ENCODE data around the gene RAB11FIP4.

Gene RAB11FIP4

DNA sequence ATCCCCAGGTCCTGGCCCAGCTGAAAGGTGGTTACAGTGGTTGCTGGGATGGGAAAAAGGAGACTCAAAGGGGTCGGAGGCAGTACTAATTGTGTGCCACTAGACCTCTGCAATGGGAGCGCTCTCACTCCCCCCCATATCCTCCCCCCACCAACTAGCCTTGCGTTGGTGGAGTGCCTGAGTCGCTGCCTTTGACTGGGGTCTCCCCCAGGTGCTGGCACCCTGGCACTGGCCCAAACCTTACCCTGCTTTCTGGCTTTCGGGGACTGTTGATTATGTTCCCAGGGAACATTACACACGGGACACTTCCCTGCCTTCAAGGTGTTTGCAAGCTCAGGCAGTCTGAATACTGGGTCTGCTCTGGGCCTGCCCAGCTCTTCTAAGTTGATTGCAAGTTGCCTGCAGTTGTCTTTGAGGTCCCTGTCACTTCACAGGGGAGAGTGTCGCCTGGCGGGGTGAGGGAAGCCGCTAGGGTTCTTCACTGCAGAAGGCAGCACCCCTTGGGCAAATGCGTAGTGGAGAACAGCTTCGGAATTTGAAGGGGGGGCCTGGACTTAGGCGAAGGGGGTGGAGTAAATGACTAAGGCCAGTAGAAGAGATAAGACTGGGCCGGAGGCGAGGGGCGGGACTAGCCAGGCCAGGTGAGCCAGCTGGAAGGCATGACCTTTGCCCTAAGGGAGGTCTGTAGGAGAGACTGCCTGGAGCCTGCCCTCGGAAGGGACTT lies 98.0 kb downstream of the RAB11FIP4 start:
- DNase-seq = no peak

DNA sequence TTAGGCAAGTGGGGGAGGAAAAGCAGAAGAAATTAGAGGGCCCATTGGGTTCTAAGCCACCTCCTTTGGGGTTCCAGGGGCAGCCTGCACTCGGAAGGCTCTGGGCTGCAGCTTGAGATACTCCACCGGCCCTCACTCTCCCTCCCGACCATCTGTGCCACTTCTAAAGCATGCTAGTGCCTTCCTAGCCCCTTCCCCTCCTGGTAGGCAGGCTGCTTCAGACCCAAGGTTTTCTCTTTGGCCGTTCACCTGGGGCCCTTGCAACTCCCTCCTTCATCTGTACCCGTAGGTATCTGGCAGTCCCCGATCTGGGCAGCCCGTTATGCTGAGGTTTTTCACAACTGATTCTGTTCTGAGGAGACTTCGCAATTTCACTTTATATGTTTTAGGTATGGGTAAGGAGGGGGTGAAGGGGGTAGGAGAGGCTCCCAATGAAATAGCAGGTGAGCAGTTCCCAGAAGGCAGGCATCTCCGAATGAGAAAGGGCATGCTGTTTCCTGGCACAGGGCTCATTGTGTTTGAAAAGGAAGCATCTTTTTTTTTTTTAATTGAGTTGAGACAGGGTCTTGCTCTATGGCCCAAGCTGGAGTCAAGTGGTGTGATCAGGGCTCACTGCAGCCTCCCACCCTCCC lies 98.7 kb downstream of the RAB11FIP4 start:
- no peak for DNase-seq

DNA sequence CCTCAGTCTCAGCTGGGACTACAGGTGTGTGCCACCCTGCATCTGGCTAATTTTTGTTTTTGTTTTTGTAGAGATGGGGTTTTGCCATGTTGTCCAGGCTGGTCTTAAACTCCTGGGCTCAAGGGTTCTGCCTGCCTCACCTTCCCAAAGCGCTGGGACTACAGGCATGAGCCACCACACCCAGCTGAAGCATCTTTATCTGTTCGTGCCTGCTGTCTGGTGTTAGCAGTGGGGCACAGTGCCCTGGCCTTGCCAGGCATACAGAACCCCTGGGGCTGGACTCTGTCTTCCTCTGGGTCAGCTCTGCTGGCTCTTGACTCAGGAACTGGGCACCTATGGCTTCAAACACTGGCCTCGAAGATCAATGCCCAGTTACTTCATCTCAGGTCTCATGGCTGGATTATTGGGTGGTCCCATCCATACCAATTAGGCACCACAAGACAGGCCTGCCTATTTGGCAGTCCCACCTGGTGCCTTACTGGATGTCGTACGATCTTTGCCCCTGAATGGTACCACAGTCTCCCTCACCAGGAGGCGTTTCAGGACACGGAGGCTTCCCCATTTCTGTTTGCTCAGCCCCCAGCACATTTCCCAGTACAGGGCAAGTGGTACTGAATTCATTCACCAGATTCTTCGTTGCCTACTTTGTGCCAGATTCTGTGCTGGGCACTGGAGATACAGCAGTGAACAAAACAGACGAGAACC lies 99.3 kb downstream of the RAB11FIP4 start:
- DNase-seq = no peak

DNA sequence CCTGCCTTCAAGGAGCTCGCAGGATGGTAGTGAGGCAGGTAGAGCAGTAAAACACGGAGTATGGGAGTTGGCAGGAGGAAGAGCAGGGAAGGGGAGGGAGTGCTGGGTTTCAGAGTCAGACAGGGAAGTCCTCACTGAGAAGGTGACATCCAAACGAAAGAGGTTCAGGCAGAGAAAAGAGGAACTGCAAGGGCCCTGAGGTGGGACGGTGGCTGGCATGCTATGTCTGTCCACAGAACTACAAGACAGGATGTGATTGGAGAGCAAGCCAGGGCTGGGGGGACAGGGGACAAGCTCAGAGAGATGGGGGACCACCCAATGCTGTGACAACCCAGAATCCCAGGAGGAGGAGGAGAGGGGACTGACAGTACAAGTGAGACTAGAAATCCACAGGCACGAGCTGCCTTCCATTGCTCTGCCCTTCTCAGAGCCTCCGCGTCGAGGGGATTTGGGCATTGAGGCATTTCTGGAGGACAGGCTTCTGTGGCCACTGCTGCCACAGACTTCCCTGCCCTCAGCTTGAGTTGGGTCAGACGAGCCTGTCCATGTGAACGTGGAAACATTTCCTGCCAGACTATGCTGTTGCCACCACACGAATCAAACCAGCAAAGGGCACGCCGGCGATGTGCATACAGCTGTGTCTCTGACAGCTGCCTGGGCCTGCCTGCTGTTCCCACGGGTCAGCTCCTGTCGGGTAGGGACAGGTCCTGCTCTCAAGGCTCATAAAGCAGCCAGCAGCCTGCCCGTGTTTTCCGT lies 100.1 kb downstream of the RAB11FIP4 start:
- no peak for DNase-seq

DNA sequence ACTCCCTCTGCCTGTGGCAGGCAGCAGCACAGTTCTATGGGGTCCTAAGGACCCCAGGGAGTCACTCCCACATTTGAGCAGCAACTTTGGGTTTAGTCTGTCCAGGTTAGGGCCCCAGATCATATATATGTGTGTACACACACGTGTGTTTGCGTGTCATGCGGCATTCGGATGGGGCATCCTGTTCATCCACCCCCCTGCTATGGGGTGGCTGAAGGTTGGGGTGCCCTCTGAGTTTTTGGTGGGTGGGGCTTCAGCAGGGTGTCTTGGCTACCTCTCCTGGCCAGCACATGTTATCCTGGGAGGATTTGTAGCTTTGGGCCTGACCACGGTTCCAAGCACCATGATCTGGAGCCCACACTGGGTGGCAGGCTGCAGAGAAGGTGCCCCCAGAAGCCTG lies 100.7 kb downstream of the RAB11FIP4 start:
- DNase-seq = no peak

DNA sequence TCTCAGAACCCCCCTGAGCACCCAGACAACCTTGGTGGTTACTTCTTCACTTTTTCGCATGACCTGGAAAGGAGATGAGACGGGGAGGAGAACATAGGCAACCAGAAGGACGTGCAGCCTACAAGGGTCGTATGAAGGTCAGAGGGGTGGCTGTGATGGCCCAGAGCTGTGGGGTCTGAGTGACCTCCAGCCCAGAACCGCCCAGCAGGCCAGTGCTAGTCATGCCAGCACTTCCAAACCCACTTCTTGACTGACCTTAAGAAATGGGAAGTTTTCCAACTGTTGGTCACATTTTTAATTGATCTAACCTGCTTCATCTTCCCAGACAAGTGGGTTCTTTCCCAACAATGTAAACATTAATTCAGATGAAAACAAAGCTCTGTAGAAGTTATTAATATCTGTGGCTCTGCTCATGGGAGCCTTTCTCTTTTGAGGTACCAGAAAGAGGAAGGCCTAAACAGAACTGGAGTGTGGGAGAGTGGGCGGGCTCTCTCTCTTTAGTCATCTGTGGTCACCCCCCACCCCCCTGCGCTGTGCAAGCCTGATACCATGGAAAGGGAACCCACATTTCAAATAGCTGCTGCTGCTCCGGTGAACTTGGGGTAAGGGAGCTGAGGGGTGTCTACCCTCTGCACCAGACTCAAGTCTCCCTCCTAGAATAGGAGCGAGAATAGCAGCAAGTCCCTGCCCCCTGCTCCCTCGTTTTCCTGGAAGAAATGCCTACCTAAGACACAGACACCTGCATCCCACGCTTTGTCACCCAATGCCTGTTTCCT lies 101.6 kb downstream of the RAB11FIP4 start:
- DNase-seq = no peak

DNA sequence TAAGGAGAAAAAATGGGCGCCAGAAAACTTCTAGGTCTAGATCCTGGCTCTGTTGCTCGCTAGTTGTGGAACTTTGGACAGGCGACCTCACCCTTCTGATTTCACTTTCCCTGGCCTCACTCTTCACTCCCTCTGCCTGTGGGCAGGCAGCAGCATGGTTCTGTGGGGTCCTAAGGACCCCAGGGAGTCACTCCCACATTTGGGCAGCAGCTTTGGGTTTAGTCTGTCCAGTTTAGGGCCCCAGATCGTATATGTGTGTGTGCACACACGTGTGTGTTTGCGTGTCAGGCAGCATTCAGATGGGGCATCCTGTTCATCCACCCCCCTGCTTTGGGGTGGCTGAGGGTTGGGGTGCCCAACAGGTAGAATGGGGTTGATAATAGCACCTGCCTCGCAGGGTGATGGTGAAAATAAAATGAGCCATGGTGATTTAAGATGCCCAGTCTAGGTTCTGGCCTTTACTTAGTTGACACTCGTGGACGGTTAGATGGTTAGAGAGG lies 102.2 kb downstream of the RAB11FIP4 start:
- DNase-seq = no peak

DNA sequence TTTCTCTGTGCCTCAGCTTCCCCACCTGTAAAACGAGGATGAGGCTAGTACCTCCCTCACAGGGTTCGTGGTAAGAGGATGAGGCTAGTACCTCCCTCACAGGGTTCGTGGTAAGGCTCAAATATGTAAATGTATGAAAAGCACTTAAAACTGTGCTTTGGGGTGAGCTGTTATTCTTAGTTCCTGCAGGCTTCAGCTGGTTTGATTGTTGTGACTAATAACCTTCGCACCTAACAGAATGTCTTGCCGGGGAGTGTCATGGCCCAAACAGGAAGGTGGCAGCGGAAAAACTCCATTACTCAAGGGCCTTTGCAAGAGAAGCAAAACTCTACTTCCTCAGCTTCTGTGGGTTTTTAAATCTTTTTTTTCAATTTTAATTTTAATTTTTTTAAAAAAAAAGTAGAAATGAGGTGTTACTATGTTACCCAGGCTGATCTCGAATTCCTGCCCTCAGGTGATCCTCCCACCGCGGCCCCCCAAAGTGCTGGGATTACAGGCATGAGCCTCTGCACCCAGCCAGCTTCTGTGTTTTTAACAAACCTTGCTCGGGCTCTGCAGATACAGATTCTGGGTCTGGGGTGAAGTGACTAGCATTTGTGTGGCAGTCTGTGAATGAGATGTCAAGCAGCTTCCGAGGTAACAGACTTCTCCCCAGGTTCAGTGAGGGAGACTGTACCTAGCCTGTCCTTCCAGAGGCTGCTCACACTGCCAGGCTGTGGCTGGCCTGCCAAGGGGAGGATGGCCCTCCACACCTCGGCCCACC lies 103.0 kb downstream of the RAB11FIP4 start:
- peak; percentile 53 for DNase-seq

DNA sequence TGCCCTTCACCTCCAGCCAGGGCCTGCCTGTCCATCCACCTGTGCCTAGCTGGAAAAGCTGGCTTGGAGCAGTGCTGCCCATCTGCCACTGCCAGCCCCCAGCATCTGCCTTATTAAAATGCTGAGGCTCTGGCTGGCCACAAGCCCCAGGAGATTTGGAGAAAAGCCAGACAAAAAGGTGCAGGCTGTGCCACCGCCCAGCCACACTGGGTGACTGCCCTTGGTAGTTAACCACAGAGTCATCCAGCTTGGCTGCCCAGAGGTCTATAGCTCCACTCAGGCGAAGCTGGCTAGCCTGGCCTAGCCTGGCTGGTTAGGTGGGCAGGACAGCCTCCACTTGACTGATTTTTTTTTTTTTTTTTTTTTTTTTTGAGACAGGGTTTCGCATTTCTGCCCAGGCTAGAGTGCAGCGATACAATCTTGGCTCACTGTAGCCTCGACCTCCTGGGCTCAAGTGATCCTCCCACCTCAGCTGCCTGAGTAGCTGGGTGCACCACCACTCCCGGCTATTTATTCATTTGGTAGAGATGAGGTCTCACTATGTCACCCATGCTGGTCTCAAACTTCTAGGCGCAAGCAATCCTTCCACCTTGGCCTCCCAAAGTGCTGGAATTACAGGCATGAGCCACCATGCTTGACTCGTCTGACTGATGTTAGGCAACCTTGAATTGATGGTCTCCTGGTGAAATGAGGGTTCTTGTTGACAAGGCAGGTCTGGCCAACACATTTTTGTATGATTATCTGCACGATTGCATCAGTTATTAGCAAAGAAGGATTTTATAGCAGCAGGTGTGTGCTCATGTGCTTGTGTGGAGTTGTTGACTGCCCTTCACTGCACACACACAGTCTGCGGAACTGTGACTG lies 103.8 kb downstream of the RAB11FIP4 start:
- no peak for DNase-seq

DNA sequence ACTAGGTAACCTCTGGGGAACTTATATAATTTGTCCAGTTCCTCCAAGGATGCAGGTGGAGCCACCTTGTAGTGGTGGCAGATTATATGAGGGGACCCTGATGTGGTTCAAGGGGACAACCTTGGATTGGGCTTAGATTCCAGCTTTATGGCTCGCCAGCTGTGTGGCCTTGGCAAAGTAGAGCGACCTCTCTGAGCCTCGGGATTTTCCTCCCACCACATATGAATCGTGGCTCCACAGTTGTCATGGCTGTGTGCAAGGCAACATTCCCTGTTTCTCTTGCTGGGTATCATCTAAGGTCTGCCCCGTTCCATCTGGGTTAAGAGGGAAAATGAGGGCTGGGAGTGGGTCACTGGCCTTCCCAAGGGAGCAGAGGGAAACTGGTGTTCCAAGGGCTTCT lies 104.6 kb downstream of the RAB11FIP4 start:
- DNase-seq = no peak

DNA sequence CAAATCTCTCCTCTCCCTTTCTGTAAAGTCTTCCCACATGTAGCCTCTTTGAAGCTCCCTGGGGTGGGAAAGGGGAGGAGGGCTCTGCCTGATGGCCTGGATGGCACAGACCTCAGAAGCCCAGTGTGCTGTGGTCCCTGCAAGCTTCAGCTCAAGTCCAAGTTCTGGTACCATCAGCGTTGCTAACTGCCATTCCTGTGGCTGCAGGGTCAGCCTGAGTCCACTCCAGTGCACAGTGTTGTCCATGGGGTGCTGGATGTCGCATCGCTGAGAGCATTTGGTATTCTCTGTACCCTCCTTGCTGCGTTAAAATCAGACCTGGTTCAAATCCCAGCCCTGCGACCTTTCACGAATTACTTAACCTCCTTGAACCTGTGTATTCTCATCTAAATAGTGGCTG lies 105.1 kb downstream of the RAB11FIP4 start:
- DNase-seq = no peak

DNA sequence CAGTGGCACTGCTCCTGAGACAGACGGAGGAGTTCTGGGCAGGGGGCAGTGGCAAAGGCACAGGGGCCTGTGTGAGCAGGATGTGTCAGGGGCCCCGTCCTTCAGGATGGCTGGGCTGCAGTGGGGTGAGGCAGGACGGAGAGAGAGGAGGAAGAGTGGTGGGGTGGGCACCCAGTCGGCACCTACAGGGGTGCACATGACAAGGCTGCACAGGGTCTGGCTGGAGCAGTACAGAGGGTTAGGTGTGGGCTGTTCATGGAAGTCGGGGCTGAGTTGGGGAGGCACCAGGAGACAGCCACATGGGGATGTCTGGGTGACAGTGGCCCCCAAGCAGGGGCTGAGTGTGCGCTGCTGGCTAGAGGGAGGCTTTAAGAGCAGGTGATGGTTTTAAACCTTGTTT lies 106.0 kb downstream of the RAB11FIP4 start:
- no peak for DNase-seq

DNA sequence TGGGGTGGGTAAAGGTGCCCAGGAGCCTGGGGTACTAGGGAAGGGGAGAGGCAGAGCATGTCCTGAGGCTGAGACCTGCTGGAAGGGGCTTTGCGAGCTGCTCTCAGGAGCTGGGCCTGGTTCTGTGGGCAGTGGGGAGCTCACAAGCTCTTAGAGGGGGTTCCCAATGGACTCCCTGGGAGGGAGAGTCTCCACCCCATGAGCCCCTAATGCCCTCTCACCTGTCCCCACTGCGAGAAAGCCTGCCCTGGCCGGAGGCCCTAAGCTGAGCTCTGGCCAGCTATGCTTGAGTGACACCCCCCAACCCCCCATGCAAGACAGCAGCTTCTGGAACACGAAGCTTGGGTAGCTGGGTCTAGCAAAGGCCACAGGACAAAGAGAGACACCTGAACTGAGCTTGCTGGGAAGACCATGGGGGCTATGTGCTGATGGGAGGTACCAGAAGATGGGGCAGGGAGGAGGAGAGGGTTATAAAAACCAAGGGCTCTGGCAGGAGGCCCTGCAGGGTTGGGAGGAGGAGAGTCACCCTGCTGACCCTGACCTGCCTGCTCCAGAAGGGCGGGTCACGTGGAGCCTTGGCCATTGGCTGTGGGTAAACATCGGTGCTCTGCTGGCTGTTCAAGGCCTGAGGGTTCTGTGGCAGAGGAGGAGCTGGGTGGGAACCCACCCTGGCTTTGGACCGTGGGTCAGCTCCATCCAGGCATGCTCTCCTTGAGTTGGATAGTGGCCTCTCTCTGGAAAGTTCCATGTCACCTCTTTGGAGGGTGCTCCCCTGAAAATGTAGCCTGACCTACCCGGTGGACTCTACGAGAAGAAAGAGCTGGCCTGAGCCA lies 106.7 kb downstream of the RAB11FIP4 start:
- no peak for DNase-seq

DNA sequence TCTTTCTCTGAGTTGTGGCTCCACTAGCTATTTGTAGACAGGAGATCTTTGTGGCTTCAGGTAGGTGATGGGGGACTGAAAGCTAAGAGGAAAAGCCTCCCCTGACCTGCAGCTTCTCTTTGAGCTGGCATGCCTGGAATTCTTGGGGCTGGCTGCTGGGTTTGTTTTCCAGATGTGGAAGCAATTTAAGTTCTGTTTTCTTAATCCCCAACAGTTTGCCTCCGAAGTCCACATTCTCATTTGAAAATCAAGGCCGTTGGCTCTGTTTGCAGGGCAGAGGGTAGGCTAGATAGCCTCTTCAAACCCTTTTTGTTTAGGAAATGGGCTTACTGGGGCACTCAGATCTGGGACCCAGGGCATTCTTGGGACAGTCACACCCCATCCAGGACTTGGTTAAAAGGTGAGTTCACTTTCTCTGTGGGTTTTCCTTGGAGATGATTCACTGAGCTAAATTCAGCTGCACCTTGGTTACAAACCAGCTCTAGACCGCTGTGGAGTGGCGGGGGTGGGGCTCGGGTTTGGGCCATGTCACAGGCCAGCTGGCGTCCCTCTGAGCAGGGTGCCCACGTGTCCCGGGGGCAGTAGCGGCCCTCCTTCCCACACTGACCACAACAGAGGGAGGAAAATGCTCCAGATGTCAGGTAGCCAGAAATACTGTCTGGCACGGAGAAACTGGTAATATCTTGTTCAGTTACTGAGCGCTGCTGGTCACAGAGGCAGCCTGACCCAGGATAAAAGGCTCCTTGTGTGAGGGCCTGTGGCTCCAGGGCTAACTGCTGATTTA lies 108.5 kb downstream of the RAB11FIP4 start:
- DNase-seq = no peak

DNA sequence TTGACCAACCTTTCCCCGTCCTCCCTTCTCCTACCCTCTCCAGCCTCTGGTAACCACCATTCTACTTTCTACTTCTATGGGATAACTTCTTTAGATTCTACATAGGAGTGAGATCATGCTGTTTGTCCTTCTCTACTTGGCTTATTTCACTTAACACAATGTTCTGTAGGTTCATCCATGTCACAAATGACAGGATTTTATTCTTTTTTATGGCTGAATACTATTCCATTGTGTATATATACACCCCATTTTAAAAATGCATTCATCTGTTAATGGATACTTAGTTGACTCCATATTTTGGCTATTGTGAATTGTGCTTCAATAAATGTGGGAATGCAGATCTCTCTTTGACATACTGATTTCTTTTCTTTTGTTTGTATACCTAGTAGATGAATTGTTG lies 115.0 kb downstream of the RAB11FIP4 start:
- no peak for DNase-seq

DNA sequence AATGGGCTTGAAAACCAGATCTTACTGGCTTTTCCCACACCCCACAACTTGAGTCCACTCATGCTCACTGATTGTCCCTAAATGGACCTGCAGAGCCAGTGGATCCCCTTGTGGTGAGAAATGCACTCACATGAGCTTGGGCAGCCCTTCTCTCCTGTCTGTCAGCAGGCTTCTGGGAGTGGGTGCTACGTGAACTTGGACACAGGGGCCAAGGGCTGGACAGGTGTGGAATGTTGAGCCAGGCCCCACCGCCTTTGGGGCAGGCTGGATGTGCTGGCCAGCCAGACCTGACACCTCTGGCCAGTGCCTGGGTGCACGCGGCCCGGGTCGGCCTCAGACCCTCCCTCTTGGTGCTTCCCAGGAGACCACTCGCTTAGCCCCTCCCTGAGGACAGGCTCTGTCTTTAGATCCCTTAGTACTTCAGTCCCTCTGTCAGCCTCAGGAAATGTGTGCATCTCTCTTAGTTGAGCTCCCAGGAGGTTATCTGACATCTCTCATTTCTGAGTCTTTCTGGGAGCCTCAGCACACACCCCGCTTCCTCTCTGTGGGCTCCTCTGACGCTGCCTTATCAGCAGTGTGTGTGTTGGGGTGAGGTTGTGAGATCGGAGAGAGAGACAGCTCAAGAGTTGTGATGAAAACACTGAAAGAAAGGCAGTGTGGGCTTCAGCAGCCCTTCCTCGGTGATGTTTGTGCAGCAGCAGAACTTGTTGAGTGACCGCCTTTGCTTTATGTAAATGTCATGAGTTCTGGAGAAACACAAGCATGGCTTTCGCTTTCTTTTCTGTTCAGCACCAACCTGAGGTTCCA lies 117.0 kb downstream of the RAB11FIP4 start:
- DNase-seq = peak; percentile 42

DNA sequence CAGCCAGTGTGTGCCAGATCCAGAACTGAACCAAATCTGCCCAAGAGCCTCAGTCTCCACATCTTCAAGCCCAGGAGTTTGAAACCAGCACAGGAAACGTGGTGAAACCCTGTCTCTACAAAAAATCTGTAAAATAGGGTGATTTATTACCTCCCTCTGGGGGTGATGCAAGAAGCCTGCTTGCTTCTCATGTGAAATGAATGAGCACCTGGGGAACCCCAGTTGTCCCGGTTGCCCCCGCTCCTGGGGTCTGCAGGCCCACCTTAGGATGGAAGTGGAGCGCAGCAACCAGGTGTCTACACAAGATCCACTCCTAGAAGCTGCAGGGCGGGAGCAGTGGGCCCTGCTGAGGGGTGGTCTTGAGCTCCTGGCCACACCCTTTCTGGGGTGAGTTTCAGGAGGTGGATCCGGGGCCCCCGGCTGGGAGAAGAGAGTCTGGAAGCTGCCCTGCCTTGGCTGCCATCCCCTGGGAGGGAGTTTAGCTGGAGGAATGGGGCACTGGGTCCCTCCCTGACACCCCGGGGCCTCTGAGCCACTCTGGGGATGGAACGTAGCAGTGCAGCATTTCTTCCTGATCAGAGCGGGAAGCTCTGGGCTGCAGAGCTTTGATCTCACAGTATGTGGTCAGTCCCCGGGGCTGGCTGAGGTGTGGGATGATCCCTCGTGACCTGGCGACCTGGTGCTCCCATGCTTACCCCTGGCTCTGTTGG lies 117.8 kb downstream of the RAB11FIP4 start:
- no peak for DNase-seq

Measured in activated CD4-positive, alpha-beta T cell treated with anti-CD3 and anti-CD28 coated beads for 1 hour (primary cell).